NCI-H146 (cell line): Measurements from ENCODE around the gene WDR6.

Source experiments
- DNase-seq: peaks from one replicate; lab custom pipeline; 2025; lab: John Stamatoyannopoulos, UW

WDR6 gene

DNA sequence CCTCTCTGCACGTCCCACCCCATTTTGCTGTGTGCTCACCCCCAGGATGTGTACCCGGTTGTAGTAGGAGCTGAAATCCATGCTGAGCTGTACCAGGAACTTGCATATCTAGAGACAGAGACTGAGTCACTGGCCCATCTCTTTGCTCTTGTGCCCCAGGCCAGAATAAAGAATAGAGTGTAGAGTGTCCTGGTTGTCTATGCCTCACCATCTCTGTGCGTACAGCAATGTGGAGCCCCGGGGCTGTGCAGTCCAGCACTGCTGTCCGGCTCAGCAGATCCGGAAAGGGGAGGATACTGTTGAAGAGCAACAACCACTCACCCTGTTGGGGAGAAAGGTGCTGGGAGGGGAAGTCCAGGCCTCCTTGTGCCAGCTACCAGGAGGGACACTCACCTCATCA is 8.6 kb downstream of the WDR6 start:
- DNase-seq, result no peak

DNA sequence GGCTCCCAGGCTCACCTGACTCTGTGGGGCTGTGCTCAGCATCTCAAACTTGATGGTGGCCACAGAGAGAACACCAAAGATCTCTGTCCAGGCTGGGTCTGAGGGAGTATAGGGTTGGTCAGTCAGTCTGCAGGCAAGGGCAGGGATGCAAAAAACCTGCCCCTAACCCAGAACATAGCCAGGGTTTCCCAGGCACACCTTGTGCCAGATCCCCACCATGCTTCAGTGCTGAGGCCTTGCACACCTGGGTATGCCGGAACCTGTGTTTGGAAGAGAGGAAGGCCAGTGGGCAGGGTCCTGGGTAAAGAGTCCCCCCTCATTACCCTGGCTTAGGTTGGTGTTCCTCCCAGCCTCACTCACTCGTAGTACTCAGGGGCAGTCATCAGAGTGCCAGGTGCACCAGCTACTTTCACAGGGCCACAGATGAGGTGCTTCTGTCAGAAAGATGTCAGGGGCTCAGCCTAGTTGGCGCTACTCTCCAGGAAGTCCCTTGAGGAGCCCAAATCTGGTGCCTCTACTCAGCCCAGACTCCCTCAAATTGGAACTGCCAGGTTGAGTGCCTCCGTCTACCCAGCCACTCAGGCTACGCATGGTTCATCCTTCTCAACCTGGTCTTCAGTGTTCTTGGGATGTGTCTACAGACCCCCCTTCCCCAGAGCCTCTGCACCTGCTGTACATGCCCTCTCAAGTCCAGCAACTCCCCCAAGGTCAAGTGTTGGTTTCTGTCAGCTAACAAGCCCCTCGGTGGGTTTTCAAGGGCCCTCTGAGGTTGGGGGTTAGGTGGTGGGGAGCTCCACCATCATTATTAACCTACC is 9.4 kb downstream of the WDR6 start:
- no peak for DNase-seq

DNA sequence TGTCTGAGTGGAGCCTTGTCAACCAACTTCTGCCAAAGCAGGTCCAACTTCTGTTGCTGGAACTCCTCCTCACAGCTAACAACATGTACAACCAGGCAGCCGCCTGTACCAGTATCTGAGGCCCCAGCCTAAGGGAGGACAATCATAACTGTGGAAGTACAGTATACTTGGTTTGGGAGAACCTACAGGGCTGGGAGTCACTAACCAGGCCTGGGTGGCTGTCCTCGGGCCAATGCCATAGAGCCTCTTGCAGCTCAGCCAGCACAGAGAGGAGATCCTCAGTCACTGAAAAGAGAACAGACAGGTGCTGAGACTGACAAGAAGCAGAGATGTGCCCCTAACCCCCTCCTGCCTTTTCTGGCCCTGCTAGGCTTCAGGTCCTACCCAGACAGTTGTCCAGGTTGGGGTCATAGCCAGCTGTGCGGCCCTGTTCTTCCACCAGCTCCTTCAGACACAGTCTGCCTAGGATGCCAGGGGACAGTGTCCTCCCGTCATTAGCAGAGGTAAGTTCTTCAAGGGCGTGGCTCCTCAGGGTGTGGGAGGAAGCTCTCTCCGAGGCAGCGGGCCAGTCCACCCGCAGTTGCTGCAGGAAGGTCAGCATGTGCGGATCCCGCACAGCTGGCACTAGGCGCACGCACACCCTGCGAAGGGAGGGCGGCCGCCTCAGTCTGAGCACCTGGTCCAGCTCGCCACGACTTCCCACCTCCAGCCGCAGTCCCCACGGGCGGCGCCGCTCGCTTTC is 10.2 kb downstream of the WDR6 start:
- DNase-seq, result peak; percentile 48

DNA sequence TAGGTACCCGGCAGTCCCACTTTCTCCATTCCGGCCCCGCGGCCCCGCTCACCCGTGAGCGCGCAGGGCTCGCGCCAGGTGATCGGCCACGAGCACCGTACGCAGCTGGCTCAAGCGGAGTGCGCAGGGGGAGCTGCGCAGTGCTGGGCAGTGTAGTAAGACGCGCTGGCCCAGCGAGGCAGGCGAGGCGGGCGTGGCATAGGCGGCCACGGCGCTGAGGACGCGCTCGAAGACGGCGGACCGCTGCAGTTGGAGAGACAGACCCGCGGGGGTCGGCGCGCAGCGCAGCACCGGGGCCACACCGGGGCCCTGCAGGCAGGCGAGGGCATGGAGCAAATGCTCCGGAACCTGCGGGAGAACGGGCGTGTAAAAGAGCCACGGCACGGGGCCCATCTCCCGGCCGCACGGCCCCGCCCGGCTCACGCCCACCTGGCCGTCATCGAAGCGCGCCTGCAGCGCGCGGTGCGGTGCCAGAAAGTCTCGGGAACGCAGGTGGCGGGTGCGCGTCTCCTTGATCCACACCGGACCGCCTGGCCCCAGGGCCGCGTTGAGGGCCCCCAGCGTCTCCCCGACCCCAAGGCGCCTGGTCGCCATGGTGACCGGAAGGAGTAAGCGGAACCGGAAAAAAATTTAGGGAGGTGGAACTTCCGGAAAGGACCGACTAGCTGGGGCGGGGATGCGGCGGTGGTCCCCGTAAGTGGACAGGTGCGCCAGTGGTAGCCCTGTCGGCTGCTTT is 10.9 kb downstream of the WDR6 start, which contains the start of gene DALRD3:
DALRD3 (minus strand) TSS at position 610 of the 736 bp plus-strand sequence; CDS start at position 594, 16 bp downstream.
- DNase-seq, result peak; percentile 72

DNA sequence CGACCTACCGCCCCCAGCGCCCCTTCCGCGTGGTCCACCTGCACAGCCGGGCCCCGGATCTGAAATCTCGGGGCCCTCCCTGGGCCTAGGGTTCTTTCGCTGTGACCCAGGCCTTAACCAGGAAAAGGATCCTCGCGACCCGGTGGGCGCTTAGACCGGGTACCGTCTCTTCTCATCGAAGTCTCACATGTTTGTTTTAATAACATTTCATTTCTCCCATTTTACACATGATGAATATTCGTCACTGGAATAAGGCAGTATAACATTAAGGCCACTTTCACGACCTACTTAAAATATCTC is 11.5 kb downstream of the WDR6 start:
- DNase-seq, result no peak

DNA sequence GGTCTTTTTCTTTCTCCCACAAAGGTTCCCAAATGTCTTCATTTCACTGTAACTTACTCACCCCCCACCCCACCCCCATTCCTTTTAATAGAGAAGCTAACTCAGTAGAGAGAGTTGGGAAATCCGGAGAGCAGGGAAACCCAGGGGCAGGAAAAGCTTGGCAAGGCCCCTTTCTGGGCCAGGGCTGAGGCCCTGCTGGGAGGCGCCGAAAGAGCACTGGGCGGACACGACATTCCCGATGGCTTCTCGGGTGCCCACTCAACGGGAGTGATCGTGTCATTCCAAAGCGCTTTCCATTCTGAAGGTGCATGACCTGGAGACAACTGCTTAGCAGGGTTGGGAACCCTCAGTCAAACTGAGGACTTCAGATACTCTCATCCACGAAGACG is 12.7 kb downstream of the WDR6 start:
- no peak for DNase-seq

DNA sequence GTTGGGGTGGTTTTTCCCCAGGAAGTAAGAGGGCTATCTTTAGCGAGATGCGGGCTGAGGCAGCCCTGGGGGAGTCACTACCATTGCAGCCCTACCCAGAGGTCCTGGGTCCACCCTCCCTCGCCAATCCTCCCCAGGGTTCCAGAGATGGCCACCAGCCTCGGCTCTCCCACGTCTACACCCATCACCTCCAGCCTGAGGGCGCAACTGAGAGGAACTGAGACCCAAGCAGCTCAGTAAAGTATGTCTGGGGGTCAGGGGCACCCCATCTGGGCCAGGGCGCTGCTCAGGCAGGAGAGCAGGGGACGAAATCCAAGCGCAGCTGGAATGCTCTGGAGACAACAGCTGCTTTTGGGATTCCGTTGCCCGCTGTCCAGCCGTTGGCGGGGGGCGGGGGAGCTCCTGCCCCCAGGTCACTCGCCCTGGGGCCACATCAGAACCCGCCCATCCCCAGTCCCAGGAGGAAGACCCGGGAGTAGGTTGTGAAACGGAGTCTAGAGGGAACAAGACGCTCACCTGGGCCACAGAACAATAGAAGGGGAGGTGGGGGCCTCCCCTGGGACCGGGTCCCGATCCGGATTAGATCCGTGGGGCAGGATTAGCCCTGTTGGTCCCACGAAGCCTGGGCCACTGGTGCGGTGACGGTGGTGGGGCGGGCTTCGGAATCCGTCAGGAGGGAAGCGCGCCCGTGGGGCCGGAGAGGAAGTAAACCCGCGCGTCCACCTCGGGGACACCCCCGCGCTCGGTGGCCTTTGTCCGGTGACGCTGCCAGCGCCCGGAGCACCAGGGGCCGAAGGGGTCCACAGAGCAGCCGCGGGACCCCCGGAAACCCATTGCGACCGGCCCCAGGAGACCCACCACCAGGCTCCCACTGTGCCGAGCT is 13.4 kb downstream of the WDR6 start:
- DNase-seq, result peak; percentile 57

DNA sequence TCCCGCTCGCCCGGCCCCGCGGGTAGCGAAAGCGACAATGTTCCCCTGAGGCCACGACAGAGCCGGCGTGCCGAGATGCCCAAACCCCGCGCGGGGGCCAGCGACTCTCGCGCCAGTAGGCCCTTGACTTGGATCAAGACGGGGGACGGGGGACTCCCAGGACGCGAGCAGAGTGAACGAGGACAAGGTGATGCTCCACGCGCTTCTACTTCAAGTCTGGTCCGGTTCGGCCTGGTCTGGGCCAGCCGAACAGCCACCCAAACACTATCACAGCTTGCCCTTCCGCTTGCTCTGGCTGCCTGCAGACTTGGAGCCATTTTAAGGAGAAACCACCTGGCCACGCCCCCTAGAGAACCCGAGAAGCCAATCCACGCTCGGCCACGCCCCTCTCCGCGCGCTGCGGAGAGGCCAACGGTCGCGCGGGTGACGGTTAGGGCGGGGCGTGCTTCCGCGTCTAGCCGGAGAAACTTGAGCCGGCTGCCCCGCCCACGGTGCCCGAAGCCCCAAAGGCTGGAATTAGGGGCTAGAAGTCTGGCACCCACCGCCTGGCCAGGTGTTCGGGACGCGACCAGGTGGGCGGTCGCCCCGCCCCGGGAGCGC is 14.1 kb downstream of the WDR6 start:
- DNase-seq, result peak; percentile 97

DNA sequence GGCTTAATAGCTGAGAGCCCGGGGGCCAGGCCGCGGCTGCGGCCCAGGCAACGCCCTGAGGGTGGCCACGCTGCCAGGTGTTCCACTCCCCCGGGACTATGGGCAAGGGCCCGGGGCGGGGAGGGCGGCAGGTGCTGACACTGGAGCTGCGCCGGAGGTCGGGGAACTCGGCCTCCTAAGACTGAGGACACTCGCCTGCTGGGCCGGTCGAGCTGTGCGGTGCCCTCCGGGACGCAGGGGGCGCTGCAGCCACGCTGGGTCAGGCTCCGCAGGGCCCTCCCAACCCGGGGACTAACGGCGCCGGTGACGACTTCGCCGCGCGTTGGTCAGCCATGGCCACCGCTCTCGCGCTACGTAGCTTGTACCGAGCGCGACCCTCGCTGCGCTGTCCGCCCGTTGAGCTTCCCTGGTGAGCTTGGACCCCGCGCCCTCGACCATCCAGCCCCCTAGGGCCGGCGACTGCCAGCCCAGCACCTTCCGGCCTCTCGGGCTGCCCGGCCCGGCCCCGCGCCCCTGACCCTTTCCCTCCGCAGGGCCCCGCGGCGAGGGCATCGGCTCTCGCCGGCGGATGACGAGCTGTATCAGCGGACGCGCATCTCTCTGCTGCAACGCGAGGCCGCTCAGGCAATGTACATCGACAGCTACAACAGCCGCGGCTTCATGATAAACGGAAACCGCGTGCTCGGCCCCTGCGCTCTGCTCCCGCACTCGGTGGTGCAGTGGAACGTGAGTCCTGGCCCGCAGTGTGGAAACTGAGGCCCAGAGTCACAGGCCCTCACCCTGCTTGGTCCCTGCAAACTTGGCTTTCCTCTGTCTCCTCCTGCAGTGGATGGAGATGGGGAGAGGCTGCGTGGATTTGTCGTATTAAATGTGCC is 14.9 kb downstream of the WDR6 start, which contains the start of gene NDUFAF3:
NDUFAF3 (plus strand) TSS at position 309 of the 875 bp plus-strand sequence; CDS start at position 333, 24 bp downstream.
- DNase-seq, result peak; percentile 97

DNA sequence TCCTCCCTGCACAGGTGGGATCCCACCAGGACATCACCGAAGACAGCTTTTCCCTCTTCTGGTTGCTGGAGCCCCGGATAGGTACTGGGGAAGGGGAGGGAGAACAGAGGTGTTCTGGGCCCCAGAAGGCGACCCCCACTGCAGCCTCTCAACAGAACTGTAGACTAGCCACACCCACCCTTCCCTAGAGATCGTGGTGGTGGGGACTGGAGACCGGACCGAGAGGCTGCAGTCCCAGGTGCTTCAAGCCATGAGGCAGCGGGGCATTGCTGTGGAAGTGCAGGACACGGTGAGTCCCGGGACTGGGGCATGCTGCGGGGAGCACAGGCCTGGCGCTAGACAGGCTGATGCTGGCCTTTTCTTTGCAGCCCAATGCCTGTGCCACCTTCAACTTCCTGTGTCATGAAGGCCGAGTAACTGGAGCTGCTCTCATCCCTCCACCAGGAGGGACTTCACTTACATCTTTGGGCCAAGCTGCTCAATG is 15.5 kb downstream of the WDR6 start:
- peak; percentile 26 for DNase-seq

DNA sequence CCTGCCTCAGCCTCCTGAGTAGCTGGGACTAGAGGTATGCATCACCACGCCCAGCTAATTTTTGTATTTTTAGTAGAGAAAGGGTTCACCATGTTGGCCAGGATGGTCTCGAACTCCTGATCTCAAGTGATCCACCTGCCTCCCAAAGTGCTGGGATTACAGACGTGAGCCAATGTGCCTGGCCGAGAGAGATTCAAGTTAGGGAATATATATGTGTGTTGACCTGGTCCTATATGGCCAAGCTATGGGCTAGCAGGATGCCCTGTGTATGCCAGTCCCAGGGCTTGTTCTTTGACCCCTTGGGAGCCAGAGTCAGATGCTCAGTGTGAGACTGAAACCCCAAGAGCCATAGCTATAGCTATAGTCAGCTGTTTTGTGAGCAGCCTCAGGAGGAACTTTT is 16.6 kb downstream of the WDR6 start:
- no peak for DNase-seq

DNA sequence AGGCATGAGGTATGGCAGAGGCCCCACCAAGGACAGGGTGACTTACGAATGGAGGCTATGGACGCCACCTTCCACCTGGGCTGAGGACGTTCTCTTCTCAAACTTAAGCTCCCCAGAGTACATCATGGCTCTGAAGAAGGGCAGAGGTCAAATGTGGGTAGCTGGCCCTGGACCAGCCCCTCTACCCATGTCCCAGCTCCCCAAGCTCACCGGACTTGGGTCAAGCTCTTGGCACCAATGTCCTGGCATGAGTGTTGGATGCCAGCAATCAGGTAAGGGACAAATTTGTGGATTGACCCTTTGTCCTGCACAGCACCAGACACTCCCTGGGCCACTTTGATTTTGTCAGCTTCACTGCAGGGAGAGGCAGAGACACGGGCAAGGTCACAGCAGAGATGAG is 17.3 kb downstream of the WDR6 start:
- DNase-seq, result no peak

DNA sequence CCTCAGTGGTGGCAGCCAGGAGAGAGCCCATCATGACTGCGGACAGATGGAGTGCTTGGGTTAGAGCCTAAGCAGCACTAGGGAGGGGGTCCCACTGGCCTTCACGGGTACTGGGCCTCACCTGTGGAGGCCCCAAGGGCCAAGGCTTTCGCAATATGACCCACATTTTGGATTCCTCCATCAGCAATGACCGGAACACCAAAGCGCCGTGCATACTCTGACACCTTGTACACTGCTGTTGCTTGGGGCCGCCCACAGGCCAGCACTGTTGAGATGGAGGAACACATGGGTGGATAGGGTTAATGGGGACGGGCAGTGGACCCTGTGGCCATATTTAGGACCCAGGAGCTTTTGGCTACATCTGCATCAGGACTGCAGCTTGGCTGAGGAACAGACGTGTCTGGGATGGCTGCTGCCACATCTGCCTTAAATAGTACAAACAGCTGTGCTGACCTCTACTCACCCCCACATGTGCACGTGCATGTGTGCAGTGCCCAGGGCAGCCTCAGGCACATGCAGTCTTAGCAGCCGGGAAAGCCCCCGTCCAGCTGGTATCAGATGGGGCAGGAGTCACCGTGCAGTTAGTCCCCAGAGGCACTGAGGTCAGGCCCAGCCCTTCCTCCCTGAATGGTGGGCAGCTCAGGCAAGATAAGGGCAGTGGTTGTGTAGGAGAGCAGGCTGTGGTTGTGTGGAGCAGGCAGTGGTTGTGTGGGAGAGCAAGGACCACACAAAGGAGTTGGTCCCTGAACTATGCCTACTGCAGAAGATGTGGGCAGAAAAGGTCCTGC is 18.0 kb downstream of the WDR6 start:
- no peak for DNase-seq

DNA sequence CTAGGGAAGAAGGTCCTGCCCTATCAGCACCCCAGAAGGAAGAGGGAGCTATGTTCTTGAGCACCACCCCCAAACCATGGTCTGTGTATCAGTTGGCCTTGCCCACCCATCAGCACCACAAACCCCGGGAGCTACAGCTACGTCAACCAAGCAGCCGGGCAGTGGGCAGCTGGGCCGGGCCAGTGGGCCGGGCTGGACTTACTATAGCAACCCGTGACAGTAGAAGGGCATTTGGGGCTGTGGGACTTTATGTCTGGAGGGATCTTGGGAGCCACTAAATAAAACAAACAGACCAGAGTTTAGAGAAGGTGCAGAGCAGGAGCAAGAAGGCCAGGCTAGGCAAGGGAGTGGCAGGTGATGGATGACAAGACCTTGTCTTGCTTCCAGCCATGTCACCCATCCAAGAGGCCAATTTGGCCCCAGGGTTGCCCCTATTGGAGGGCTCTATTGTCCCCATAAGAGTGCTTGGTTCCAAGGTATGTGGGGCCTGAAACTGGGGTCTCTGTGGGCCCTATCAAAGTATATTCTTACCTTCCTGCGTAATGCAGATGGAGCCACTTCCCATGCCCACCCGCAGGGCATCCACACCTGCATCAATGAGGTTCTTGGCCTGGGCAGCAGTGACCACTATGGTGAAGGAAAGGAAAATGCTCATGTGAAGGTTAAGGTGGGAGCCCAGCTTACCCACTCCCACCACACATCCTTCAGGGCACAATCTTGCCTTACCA is 18.8 kb downstream of the WDR6 start:
- no peak for DNase-seq

DNA sequence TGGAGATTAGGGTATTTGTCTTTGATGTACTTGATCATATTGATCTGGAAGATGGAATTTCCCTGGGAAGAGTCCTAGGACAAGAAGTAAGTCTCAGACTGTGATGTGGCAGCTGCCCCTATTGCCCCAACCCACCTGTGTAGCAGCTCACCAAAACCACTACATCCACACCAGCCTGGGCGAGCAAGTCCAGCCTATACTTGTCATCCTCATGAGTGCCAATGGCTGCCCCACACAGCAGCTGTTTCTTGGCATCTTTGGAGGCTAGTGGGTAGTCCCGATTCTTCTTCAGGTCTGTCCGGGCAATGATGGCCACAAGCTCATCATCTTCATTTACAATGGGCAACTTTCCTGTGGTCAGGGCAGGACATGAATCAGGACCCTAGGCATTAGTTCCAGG is 19.3 kb downstream of the WDR6 start:
- DNase-seq, result no peak

DNA sequence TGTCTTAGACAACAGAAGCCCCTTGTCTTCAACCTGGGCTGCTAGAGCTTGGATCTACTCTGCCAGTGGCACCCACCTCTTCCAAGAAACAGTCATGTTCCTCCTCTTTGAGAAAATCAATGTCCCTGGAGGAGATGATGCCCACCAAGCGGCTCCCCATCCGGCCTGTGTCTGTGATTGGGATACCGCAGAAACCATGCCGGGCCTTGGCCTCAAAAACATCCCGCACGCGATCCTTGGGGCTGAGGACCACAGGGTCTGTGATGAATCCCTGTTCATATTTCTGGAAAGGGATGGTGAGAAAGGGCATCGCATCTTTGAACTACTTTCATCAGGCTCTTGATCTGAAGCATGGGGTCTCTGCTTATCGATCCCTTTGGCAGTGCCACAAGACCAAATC is 20.4 kb downstream of the WDR6 start:
- DNase-seq, result no peak

DNA sequence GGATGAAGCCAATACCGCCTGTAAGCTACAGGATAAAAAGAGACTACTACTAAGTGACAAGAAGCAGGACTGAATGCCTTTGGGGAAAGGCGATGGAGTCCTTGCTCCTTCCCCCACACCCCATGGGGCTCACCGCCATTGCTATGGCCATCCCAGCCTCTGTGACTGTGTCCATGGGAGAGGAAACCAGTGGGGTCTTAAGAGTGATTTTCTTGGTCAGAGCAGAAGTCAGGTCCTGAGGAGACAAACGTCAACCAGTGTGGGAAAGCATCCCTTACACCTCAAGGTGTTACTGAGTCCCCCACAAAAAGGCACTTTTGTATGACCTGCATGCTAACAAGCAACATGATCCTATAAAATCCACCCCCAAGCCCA is 21.1 kb downstream of the WDR6 start:
- no peak for DNase-seq

DNA sequence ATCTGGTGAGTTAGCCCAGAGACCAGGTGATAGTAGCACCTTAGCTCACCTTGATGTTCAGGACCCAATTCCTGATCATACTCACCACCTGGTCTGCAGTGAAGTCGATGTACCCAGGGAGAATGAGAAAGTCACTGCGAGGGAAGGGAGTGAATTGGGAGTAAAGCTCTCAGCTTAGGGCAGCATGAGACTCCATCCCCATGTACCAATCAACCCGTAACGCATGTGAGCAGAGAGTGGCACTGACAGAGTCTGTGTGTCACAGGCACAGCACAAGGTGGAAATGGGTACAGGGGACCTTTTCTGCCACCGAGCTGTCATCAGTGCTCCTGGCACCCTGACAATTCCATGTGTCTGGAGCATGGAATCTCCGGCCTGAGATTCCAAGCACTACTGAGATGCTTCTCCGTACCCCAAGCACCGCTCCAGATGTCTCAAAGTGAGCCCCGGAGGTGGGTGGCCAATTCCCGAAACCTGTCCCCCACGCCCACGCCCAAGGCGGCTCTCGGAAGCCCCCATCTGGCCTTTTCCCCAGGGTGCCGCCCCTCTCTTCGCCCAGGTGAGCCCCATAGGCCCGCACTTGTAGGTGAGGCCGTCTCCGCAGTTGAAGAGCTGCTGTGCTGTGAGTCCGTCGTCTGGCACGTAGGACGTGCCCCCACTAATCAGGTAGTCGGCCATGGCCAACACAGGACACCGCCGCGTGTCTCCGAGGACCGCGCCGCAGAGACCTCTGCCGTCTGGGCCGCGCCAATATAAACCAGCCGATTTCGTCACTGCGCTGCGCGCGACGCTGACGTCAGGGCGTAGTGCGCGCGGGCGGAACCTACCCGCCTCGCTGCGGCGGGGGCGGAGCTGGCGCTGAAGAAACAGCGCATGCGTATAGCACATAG is 21.7 kb downstream of the WDR6 start, which contains the start of gene IMPDH2:
IMPDH2 (minus strand) TSS at position 726 of the 890 bp plus-strand sequence; CDS start at position 678, 48 bp downstream.
- DNase-seq, result peak; percentile 84
